ENCODE results near the gene ZNF548.
"Not testable (repeated sequence)": the region's sequence is repeated elsewhere in the genome, so short reads cannot be mapped to it uniquely, and the experiment has no call there.

Gene ZNF548
- total RNA-seq = 61.5 reads per million, percentile 73 among the genes with 10 or more reads in this experiment

DNA sequence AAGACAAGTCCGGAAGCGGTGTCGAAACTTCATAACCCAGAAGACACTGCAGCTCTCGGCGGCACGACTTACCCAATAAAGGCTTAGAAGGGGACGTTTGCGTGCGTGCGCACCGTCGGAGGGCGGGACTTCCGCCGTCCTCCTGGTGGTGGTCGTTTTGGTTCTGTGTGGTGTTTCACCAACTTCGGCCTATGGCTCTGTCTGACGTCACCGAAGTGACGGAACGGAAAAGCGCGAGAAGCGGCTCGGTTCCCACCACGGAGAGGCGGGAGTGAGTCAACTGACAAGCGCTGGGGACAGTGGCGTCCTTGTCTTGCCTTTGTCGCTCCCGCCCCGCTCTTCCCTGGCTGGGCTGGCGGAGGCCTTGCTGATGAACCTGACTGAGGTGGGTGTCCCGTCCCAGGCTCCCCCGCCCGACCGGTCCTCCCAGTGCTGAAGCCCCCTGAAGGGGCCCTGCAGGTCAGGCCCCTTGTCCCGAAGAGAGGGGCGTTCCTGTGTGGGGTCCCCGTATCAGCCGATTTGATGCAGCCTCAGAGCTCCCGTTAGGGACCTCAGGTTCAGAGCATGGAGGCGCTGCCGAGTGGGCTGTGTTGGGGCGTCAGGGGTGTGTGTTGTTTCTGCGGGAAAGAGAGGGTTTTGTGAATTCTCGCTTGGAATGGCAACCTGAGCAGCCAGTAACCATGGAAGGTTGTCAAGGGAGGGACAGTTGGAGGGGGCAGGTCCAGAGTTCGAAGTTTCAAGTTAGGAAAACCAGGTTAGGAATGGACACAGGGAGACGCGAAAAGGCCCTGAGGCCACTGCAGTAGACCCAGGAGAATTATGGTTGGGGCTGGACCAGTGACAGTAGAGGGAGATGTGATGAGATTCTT is at the start of gene ZNF548:
TSS of gene ZNF548 (plus strand) at position 125 of the 869 bp plus-strand sequence. CDS start at position 371, 246 bp downstream.
- DNase-seq = peak; percentile 97

DNA sequence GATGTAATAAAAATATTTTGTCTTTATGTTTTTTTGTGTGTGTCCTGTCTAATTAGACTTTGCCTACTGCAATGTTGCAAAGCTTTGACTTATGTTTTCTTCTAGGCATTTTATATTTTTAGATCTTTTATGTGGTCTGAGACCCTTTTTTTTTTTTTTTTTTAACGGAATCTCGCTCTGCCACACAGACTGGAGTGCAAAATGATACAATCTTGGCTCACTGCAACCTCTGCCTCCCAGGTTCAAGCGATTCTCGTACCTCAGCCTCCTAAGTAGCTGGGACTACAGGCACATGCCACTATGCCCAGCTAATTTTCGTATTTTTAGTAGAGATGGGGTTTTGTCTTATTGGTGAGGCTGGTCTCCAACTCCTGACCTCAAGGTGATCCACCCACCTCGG is 47.1 kb upstream of the ZNF548 start:
- DNase-seq = no peak

DNA sequence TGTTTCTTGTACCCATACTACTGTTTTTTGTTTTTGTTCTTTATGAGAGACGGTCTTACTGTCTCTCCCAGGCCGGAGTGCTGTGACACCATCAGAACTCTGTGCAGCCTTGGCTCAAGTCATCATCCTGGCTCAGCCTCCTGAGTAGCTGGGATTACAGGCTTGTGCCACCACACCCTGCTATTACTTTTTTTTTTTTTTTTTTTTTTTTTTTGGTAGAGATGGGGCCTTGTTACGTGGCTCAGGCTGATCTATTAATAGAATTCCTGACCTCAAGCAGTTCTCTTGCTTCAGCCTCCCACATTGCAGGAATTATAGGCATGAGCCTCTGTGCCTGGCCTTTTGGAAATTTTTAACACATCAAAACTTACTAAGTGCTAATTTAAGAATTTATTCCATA is 41.5 kb upstream of the ZNF548 start:
- no peak for DNase-seq

DNA sequence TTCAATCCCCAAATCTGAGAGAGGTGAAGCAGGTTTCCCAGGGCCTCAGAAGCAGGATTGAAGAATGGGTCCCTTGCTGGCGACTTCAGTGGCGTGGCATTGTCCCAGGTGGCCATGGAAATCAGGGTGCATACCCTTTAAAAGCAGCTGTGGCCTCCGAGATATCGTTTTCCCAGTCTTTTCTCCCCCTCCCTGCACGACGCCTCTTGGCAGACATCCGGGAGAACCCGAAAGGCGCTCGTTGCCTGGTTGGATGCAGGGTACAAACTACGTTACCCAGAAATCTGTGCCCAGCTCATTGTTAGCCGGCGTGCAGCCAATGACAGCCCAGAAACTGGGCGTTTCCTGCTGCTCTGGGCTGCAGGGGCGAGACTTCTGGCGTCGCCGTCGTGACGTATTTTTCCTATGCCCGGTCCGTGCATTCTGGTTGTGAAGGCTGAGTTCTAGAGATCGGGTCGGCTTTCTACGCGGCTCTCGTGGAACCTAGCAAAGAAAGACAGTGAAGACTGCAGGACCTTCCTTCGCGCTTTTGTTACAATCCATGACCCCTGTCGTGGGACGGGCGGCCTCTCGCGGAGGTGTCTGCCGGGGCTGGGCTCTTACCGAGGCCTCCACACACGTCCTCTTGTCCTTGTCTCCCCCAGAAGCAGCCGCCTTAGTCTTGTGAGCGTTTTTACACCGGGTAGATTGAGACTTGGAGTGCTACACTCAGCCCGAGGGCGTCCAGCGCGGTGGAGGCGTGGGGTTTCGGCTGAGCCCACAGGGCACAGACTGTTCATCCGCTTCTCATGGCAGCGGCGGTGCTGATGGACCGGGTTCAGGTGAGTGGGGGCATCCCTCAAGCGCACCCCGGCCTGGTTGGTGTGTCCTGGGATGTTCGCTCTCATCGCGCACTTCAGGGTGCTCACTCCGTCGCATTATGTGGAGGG is 38.5 kb upstream of the ZNF548 start, which contains the start of gene ZNF304:
TSS of gene ZNF304 (plus strand) at position 395 of the 929 bp plus-strand sequence. CDS start at position 789, 394 bp downstream.
- peak; percentile 65 for DNase-seq

DNA sequence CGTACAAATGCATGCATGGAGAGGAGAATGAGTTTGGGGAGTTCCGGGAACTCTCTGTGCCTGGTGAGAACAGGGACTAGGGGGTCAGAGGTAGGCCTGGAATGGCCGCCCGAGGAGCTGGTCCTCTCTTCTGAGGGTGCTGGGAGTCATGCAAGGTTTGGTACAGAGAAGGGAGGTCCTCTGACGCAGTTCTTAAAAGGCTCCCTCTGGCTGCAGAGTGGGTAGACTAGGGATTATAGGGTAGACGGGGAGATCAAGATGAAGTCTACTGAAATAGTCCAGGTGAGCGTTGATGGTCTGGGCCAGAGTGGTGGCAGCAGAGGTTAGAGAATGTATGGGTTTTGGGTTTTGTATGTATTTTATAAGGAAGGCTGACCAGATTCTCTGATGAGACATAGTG is 37.8 kb upstream of the ZNF548 start:
- DNase-seq = no peak

DNA sequence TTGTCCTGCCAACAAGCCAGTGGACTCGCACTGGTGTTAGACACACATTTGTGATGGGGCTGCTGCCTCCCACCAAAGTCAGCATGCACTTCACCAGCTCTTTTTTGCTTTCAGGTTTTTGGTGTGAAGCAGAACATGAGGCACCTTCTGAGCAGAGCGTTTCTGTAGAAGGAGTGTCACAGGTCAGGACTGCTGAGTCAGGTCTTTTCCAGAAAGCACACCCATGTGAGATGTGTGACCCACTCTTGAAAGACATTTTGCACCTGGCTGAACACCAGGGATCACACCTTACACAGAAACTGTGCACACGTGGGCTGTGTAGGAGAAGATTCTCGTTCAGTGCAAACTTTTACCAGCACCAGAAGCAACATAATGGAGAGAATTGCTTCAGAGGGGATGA is 33.7 kb upstream of the ZNF548 start:
- no peak for DNase-seq

DNA sequence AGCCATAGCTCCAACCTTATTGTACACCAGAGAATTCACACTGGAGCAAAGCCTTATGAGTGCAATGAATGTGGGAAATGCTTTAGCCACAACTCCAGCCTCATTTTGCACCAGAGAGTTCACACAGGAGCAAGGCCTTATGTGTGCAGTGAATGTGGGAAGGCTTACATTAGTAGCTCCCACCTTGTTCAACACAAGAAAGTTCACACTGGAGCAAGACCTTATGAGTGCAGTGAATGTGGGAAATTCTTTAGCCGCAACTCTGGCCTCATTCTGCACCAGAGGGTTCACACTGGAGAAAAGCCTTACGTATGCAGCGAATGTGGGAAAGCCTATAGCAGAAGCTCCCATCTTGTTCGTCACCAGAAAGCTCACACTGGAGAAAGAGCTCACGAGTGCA is 32.2 kb upstream of the ZNF548 start:
- no peak for DNase-seq

DNA sequence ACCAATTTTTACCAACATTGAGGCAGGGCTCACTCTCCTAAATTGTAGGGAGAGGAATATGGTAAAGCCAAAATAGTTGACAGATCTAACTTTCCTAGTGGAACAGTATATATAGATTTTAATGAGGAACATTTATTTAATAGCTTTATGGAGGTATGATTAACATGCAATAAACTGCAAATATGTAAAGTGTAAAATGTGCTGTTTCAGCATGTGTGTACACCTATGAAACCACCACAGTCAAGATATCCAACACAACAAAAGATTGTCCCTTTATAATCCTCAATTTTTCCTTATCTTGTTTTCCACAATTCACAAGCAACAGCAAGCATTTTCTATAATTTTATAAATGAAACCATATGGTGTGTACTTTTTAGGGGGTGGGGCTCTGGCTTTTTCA is 30.4 kb upstream of the ZNF548 start:
- no peak for DNase-seq

DNA sequence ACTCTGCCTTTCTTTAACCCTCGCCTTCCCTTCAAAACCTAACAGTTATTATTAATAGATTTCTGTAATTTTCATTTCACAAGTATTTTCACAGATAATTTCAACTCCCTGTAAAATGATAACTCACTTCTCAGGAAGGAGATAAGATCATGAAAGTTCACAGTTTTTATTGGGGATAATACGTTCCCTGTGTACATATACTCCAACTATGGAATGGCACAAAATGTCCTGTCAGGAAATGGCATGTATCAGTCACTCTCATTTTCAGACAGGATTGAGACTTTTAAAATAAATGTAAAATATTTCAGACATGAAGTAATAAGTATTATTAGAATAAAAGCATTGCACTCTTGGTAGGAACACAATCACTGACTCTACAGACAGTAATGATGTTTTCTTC is 27.2 kb upstream of the ZNF548 start:
- DNase-seq = no peak

DNA sequence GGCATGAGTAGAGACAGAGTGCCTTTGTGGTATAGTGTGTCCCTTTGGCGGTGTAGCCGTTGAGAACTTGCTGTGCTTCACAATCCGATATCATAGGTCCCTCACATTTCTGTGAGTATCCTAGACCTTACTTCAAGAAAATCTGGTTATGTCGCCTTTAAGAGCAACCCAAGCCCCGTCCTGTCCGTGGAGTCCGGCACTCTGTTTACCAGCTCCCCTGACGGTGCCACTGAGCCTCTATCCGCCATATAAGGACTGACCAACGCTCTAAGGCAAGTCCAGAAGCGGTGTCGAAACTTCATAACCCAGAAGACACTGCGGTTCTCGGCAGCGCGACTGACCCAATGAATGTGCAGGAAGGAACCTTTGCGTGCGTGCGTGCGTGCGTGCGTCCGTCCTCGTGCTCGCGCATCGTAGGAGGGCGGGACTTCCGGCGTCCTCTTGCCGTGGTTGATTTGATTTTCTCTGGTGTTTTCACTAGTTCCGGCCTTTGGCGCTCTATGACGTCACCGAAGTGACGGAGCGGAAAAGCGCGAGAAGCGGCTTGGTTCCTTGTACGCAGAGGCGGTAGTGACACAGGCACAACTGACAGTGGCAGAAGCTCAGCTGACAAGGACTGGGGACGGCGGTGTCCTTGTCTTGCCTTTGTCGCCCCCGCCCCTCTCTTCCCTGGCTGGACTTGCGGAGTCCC is 26.5 kb upstream of the ZNF548 start, which contains the start of the genes TRAPPC2B and ZNF547:
TSS of gene TRAPPC2B (plus strand) at position 555 of the 691 bp plus-strand sequence. CDS start 1,283 bp downstream, outside the sequence.
TSS of gene ZNF547 (plus strand) at position 555 of the 691 bp plus-strand sequence. CDS start 5,005 bp downstream, outside the sequence.
- DNase-seq = peak; percentile 96

DNA sequence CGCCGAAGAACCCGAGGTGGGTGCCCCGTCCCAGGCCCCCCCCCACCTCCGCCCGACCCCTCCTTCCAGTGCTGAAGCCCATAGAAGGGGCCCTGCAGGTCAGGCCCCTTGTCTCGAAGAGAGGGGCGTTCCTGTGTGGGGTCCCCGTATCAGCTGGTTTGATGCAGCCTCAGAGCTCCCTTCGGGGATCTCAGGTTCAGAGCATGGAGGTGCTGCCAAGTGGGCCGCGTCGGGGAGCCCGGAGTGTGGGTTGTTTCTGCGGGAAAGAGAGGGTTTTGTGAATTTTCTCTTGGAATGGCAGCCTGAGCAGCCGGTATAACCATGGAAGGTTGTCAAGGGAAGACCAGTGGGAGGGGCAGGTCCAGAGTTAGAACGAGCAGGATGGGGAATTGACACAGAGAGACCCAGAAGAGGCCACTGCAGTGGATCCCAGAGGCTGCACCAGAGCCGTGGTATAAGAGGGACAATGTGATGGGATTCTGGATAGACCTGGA is 25.9 kb upstream of the ZNF548 start:
- no peak for DNase-seq

DNA sequence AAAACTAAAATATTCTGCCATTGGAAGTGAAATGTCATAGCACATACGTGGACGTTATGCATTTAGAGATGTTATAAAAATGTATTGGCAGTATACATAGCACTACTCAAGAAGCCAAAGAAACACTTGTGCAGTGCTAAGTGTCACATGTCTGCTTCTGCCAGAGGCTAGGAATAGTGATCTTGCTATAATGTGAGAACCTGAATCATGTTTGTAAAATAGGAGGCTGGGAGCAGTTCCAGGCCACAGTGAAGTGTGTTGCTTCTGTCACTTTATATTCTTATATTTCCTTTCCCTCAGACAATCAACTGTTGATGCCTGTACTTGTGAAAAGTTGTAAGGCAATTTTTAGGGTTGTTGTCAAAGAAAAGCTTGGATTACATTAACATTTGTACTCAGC is 22.9 kb upstream of the ZNF548 start:
- DNase-seq = no peak

DNA sequence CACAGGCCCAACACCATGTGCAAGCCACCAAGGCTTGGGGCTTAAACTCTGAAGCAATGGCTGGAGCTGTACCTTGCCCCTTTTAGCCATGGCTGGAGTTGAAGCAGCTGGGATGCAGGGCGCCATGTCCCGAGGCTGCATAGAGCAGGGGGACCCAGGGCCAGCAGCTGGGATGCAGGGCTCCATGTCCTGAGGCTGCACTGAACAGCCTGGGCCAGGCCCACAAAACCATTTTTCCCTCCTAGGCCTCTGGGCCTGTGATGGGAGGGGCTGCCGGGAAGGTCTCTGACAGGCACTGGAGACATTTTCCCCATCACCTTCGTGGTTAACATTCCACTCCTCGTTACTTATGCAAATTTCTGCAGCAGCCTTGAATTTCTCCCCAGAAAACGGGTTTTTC is 15.5 kb upstream of the ZNF548 start:
- no peak for DNase-seq

DNA sequence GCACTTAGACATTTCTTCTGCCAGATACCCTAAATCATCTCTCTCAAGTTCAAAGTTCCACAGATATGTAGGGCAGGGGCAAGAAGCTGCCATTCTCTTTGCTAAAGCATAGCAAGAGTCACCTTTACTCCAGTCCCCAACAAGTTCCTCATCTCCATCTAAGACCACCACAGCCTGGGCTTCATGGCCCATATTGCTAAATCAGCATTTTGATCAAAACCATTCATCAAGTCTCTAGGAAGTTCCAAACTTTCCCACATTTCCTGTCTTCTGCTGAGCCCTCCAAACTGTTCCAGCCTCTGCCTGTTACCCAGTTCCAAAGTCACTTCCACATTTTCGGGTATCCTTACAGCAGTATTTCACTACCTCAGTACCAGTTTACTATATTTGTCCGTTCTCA is 15.0 kb upstream of the ZNF548 start:
- DNase-seq = not testable (repeated sequence)

DNA sequence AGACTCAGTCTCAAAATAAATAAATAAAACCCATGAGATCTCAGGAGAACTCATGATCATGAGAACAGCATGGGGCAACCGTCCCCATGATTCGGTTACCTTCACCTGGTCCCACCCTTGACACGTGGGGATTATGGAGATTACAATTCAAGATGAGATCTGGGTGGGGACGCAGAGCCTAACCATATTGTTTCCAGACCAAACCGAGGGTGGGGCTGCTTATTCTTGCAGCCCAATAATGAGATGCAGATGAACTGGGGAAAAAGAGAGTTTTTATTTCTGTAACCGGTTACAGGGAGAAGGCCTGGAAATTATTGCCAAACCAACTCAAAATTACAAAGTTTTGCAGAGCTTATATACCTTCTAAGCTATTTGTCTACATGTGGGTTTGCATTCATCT is 13.5 kb upstream of the ZNF548 start:
- no peak for DNase-seq

DNA sequence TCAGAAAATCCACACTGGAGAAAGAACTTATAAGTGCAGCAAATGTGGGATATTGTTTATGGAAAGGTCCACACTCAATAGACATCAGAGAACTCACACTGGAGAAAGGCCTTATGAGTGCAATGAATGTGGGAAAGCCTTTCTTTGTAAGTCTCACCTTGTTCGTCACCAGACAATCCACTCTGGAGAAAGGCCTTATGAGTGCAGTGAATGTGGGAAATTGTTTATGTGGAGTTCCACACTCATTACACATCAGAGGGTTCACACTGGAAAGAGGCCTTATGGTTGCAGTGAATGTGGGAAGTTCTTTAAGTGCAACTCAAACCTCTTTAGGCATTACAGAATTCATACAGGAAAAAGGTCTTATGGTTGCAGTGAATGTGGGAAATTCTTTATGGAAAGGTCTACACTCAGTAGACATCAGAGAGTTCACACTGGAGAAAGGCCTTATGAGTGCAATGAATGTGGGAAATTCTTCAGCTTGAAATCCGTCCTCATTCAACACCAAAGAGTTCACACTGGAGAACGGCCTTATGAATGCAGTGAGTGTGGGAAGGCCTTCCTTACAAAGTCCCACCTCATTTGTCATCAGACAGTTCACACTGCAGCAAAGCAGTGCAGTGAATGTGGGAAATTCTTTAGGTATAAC is 12.0 kb upstream of the ZNF548 start:
- DNase-seq = no peak

DNA sequence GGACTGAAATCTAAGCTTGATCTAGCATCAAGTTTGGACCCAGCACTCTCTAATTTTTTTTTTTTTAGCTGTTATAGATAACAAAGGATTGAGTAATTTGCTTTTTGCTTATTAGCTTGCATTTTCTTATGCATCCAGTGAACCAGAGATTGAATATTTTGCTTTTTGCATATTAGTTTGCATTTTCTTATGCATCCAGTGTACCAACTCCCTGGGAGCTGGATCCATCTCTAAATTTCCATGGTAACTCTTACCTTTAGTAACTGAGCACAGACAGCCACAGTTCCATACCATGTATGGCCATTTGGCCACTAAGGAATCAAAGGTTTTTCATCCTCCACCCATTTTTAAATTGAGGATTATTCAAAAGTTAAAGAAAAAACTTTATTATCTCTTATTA is 8.7 kb upstream of the ZNF548 start:
- no peak for DNase-seq

DNA sequence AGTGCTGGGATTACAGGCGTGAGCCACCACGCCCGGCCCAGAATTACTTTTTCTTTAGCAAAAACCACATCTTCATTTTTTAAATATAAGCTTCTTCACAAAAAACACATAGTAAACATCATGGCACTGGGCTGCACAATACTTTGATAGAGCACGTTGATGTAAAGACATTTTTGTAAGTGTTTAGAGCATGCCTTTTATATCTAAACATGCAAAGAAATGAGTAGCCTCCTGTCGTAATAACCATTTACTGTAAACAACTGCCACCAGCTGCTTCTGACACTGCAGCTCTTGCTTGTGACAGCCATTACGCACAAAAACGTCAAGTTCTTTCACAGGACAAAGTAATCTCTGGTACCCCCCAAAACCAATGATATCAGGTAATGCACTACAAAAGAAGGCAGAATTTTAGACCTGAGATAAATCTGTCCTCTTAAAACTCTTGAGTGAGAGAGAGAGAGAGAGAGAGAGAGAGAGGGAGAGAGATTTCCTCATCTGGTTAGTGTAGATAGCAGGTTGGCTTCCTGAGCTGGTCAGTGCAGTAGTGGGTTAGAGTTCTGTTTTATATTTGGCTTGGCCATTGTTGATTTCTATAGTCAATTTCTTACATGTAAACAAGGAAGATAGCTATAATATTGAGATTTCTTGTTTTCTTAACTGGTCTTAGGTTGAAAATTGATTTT is 6.7 kb upstream of the ZNF548 start:
- DNase-seq = no peak

DNA sequence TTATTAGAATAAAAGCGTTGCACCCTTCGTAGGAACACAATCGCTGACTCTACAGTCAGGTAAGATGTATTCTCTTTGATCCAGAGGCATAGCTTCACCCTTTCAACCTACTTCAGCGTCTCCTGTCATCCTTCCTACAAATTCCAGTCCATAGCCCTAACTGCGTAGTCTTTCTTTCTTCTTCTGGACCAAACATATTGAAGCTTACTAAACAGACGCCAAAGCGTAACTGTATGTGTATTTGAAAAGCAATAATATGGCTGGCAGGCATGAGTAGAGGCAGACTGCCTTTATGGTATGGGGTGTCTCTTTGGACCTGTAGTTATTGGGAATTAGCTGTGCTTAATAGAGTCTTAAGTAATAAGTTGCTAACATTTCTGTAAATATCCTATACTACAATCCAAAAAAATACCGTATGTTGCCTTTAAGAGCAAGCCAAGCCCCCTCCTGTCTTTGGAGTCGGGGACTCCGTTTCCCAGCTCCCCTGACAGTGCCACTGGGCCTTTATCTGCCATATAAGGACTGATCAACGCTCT is 392 bp upstream of the ZNF548 start:
- DNase-seq = no peak

DNA sequence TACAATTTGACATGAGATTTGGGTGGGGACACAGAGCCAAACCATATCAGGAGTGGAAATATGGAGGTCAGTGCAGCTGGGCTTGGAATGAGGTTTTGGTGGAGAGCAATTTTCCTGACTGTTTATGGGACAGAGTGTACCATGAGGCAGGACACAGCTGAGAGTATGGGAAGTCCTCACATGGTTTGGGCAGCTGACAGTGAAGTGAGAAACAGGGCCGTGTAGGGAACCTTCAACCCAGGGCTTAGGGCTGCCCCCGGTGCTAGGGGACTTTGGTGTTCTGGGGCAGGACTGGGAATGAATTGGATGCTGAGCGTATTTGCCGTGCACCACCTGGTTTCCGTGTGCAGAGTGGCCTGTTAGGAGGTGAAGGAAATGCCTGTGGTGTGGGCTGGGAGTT is 6.1 kb downstream of the ZNF548 start:
- DNase-seq = no peak

DNA sequence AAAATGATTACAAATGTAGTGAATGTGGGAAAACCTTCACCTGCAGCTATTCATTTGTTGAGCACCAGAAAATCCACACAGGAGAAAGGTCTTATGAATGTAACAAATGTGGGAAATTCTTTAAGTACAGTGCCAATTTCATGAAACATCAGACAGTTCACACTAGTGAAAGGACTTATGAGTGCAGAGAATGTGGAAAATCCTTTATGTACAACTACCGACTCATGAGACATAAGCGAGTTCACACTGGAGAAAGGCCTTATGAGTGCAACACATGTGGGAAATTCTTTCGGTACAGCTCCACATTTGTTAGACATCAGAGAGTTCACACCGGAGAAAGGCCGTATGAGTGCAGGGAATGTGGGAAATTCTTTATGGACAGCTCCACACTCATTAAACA is 9.2 kb downstream of the ZNF548 start:
- no peak for DNase-seq

All from effector CD4-positive, alpha-beta T cell (primary cell).